ENCODE measurements around the gene TBL2.

- TF ChIP-seq CTCF (IDR thresholded peaks at IDR 0.05 in 8 of 11, conservative IDR thresholded peaks at IDR 0.05 in 3 of 11) (peak in 1 of 11 experiments; percentile 7), POLR2A (IDR thresholded peaks at IDR 0.05) (peak; percentile 5 to 13 (median 12))
Observed at GRCh38 chr7:73557397-73558257, 20.8 kb downstream of the TBL2 start, which contains the start of gene BCL7B.

Data from spleen (tissue), 7 donors.